HG02610 (cell line): ENCODE measurements around the gene SGPP2.
"Not testable (repeated sequence)": the region's sequence is repeated elsewhere in the genome, so short reads cannot be mapped to it uniquely, and the experiment has no call there.

ENCODE experiments used
- ATAC-seq: cut with Tn5 transposase; IDR thresholded peaks from one replicate; pipeline ENCODE4 v1.9.1; 2021; ENCODE audit warnings: mild to moderate bottlenecking, moderate library complexity; ENCODE audit not compliant: unreplicated experiment

Gene SGPP2

GRCh38 chr2:222424276-222424728 lies at the start of gene SGPP2:
Gene SGPP2 (plus strand): TSS chr2:222424543. CDS start chr2:222424603, 60 bp downstream.
- peak; percentile 26 for ATAC-seq

GRCh38 chr2:222375798-222376197 lies 48.5 kb upstream of the SGPP2 start:
- ATAC-seq: no peak

- no peak for ATAC-seq
These were observed 43.9 kb upstream of the SGPP2 start for GRCh38 chr2:222380456-222380855.

GRCh38 chr2:222381566-222381965 lies 42.8 kb upstream of the SGPP2 start:
- no peak for ATAC-seq

GRCh38 chr2:222383255-222383654 lies 41.1 kb upstream of the SGPP2 start:
- no peak for ATAC-seq

- no peak for ATAC-seq
These were observed 32.5 kb upstream of the SGPP2 start for GRCh38 chr2:222391743-222392285.

GRCh38 chr2:222393733-222394267 lies 30.5 kb upstream of the SGPP2 start:
- ATAC-seq: no peak

- no peak for ATAC-seq
These were observed 25.9 kb upstream of the SGPP2 start for GRCh38 chr2:222398446-222398885.

- ATAC-seq: no peak
These were observed 25.1 kb upstream of the SGPP2 start for GRCh38 chr2:222399038-222399783.

- no peak for ATAC-seq
These were observed 20.0 kb upstream of the SGPP2 start for GRCh38 chr2:222404151-222404905.

GRCh38 chr2:222408684-222409083 lies 15.7 kb upstream of the SGPP2 start:
- ATAC-seq: no peak

GRCh38 chr2:222410534-222410933 lies 13.8 kb upstream of the SGPP2 start:
- no peak for ATAC-seq

GRCh38 chr2:222412334-222412733 lies 12.0 kb upstream of the SGPP2 start:
- ATAC-seq: not testable (repeated sequence)

- ATAC-seq: no peak
These were observed 10.9 kb upstream of the SGPP2 start for GRCh38 chr2:222413295-222413911.

GRCh38 chr2:222418739-222419138 lies 5.6 kb upstream of the SGPP2 start:
- ATAC-seq: no peak

GRCh38 chr2:222420508-222420907 lies 3.8 kb upstream of the SGPP2 start:
- ATAC-seq: no peak

GRCh38 chr2:222421626-222422025 lies 2.7 kb upstream of the SGPP2 start:
- ATAC-seq: no peak

- ATAC-seq: no peak
These were observed 1.2 kb upstream of the SGPP2 start for GRCh38 chr2:222423186-222423585.

GRCh38 chr2:222423632-222424275 lies 589 bp upstream of the SGPP2 start:
- ATAC-seq: peak; percentile 56
